A549 (cell line): Measurements from ENCODE around the gene PLBD2. TPM values are rescaled to one million over a fixed set of nuclear protein-coding genes. Genes with fewer than 3 reads are reported as not detected.

Source experiments
- ATAC-seq, 2 experiments: fragments of 200-7000 bp in 1 of 2; fragments of >200 bp in 1 of 2; cut with Nextera tagmentation in 1 of 2; cut with Tn5 transposase in 1 of 2; 3 replicates each; pipeline versions ENCODE4 v1.8.0 to v1.9.1; 2018 to 2020; ENCODE audit warnings: mild to moderate bottlenecking in 1 of 2, moderate library complexity in 1 of 2
- CTCF ChIA-PET: fragments of 300-600 bp; sonication (Branson Sonifier 250); formaldehyde crosslinking; extraction: SDS; loops from one replicate; lab custom pipeline; 2021; ENCODE audit warnings: antibody characterized with exemption, inconsistent platforms; lab: Yijun Ruan, JAX
- POLR2A ChIA-PET: fragments of 350-600 bp; formaldehyde crosslinking; extraction: SDS; loops from one replicate; lab custom pipeline; 2021; ENCODE audit warnings: antibody characterized with exemption, inconsistent platforms; lab: Yijun Ruan, JAX
- DNase-seq, 2 experiments: peaks; one replicate each; pipeline versions ENCODE4 v3.0.0 to v3.0.0-alpha.2; 2011 to 2016; ENCODE audit warnings: low read depth in 1 of 2, low spot score in 1 of 2
- FAIRE-seq: peaks from 2 replicates; lab custom pipeline; 2011; peaks lifted over from hg19 to GRCh38; lab: Jason Lieb, UNC
- H3K27ac ChIP-seq, 2 experiments: fragments of >200 bp; sonication (Bioruptor Twin); formaldehyde crosslinking; 3 replicates each; pipeline ENCODE4 v1.5.1; 2016 to 2017
- H3K4me1 ChIP-seq: fragments of >200 bp; sonication (Bioruptor Twin); formaldehyde crosslinking; 3 replicates; pipeline ENCODE4 v1.6.1; 2016
- H3K4me2 ChIP-seq: fragments of >200 bp; sonication (Bioruptor Twin); formaldehyde crosslinking; 3 replicates; pipeline ENCODE4 v1.6.1; 2016
- H3K4me3 ChIP-seq: fragments of >200 bp; sonication (Bioruptor Twin); formaldehyde crosslinking; 3 replicates; pipeline ENCODE4 v1.5.1; 2016
- H3K9me3 ChIP-seq: fragments of >200 bp; sonication (Bioruptor Twin); formaldehyde crosslinking; 3 replicates; pipeline ENCODE4 v1.6.1; 2016
- CBX8 ChIP-seq: fragments of 200-600 bp; sonication (generic); IDR thresholded peaks from 2 replicates; pipeline ENCODE4 v1.6.1; 2016
- EHMT2 ChIP-seq: fragments of 200-600 bp; sonication (generic); IDR thresholded peaks from 2 replicates; pipeline ENCODE4 v1.6.1; 2016; ENCODE audit warnings: antibody characterized with exemption, low read depth, mild to moderate bottlenecking, moderate library complexity
- EP300 ChIP-seq, 2 experiments: fragments of >200 bp; sonication (Bioruptor Twin); formaldehyde crosslinking; IDR thresholded peaks; 2 replicates in 1 of 2; 3 replicates in 1 of 2; pipeline ENCODE4 v1.6.1; 2016 to 2017
- ESRRA ChIP-seq: fragments of 150-350 bp; IDR thresholded peaks from 2 replicates; pipeline ENCODE4 v1.6.1; 2014; ENCODE audit warnings: mild to moderate bottlenecking, low read length, borderline replicate concordance
- FOSL2 ChIP-seq, 2 experiments: fragments of 450-650 bp in 1 of 2; fragments of >200 bp in 1 of 2; sonication (Bioruptor Twin) in 1 of 2; formaldehyde crosslinking; IDR thresholded peaks; 2 replicates each; pipeline versions ENCODE4 v1.5.0 to v1.6.1; 2016 to 2020; ENCODE audit warnings: mild to moderate bottlenecking in 1 of 2, moderate library complexity in 1 of 2
- HDAC2 ChIP-seq: fragments of 200-600 bp; sonication (generic); IDR thresholded peaks from 2 replicates; pipeline ENCODE4 v1.6.1; 2016
- HOXA7 ChIP-seq: fragments of 250-450 bp; sonication (Bioruptor Pico); IDR thresholded peaks from 2 replicates; pipeline ENCODE4 v1.5.0; 2020; ENCODE audit warnings: mild to moderate bottlenecking, moderate library complexity
- JUNB ChIP-seq: fragments of >200 bp; sonication (Bioruptor Twin); formaldehyde crosslinking; IDR thresholded peaks from 2 replicates; pipeline ENCODE4 v1.6.1; 2016
- KDM1A ChIP-seq: fragments of 200-600 bp; sonication (generic); IDR thresholded peaks from 2 replicates; pipeline ENCODE4 v1.6.1; 2016; ENCODE audit warnings: low read depth, mild to moderate bottlenecking
- MAFK ChIP-seq: fragments of 450-650 bp; IDR thresholded peaks from 2 replicates; pipeline ENCODE4 v1.6.1; 2014; ENCODE audit not compliant: partially characterized antibody
- MAX ChIP-seq: IDR thresholded peaks from 2 replicates; pipeline ENCODE4 v1.6.1; 2012
- MAZ ChIP-seq: fragments of 150-350 bp; IDR thresholded peaks from 2 replicates; pipeline ENCODE4 v1.6.1; 2014; ENCODE audit warnings: antibody characterized with exemption, low read depth, low read length, borderline replicate concordance
- NR3C1 ChIP-seq: fragments of >200 bp; sonication (Bioruptor Twin); formaldehyde crosslinking; IDR thresholded peaks from 3 replicates; pipeline ENCODE4 v1.6.1; 2017
- POLR2A ChIP-seq: IDR thresholded peaks from 2 replicates; pipeline ENCODE4 v1.6.1; 2012; ENCODE audit warnings: mild to moderate bottlenecking, low read length
- POLR2AphosphoS2 ChIP-seq: conservative IDR thresholded peaks from 2 replicates; pipeline ENCODE4 v1.6.1; 2012; ENCODE audit warnings: low read length, improper control_type of control experiment, inconsistent platforms
- RAD21 ChIP-seq, 2 experiments: fragments of >200 bp in 1 of 2; sonication (Bioruptor Twin) in 1 of 2; formaldehyde crosslinking in 1 of 2; IDR thresholded peaks in 1 of 2; conservative IDR thresholded peaks in 1 of 2; 2 replicates in 1 of 2; 3 replicates in 1 of 2; pipeline ENCODE4 v1.6.1; 2012 to 2018; ENCODE audit warnings: inconsistent platforms in 1 of 2
- RARB ChIP-seq: fragments of 250-450 bp; sonication (Bioruptor Pico); IDR thresholded peaks from 2 replicates; pipeline ENCODE4 v1.8.0; 2021; ENCODE audit warnings: mild to moderate bottlenecking, moderate library complexity
- SMC3 ChIP-seq: fragments of >200 bp; sonication (Bioruptor Twin); formaldehyde crosslinking; IDR thresholded peaks from 3 replicates; pipeline ENCODE4 v1.6.1; 2018; ENCODE audit warnings: inconsistent platforms
- TP53 ChIP-seq: fragments of 250-450 bp; sonication (Bioruptor Pico); IDR thresholded peaks from 2 replicates; pipeline ENCODE4 v1.5.0; 2021; ENCODE audit warnings: mild to moderate bottlenecking, moderate library complexity
- WGBS: methylation state at CpG from one replicate; pipeline ENCODE4 v1.1.6; 2017; ENCODE audit errors: missing lambda C conversion rate; 5-methylcytosine and 5-hydroxymethylcytosine counted together
- polyA plus RNA-seq, 4 experiments: library from polyadenylated mRNA; depleted of rRNA in 3 of 4; stranded (reverse); fragments of >200 nt; fragmentation: RNase III in 1 of 4; extraction: RNeasy Plus Mini Kit Qiagen cat#74134 plus additional on column Dnase treatment in 1 of 4; gene quantifications; 2 replicates in 3 of 4; 3 replicates in 1 of 4; pipeline ENCODE4 v1.2.3, GENCODE V29; 2011 to 2017
- TF ChIP-seq, protein P1 (sequence below): fragments of 200-600 bp; sonication (generic); IDR thresholded peaks from 2 replicates; pipeline ENCODE4 v1.6.1; 2016; ENCODE audit warnings: antibody characterized with exemption, mild to moderate bottlenecking, moderate library complexity
- TF ChIP-seq, protein P2 (sequence below): fragments of 250-450 bp; sonication (Bioruptor Pico); IDR thresholded peaks from 2 replicates; pipeline ENCODE4 v1.5.0; 2021; ENCODE audit warnings: mild to moderate bottlenecking, moderate library complexity, borderline replicate concordance
- TF ChIP-seq, protein P3 (sequence below): fragments of 450-650 bp; IDR thresholded peaks from 2 replicates; pipeline ENCODE4 v1.6.1; 2014; ENCODE audit warnings: antibody characterized with exemption
- TF ChIP-seq, protein P4 (sequence below): fragments of >200 bp; sonication (Bioruptor Twin); formaldehyde crosslinking; IDR thresholded peaks from 3 replicates; pipeline ENCODE4 v1.5.1; 2016

The PLBD2 gene
- polyA plus RNA-seq, 2 of the 4 experiments (the other 2 are of a cell fraction), result 13.2 to 25.9 TPM

GRCh38 chr12:113391145-113391544 lies 32.8 kb downstream of the PLBD2 start:
- Histone ChIP-seq H3K4me3 (no peak overlapping the region), H3K4me1 (no peaks in the 10 kb centered on the region)
- DNase-seq (no peak), FAIRE-seq (no peak)
- no peak for TF ChIP-seq RAD21 (conservative IDR thresholded peaks at IDR 0.05 in 1 of 2, IDR thresholded peaks at IDR 0.05 in 1 of 2)
- TF ChIP-seq MAX, result no peak
- no peak for TF ChIP-seq POLR2AphosphoS2
- TF ChIP-seq HOXA7, result no peak
- no peak for TF ChIP-seq JUNB
- no peak for TF ChIP-seq FOSL2 (IDR thresholded peaks at IDR 0.05)
- no peak for TF ChIP-seq FOSL2 (CRISPR knock-in tag; IDR thresholded peaks at IDR 0.05)
- TF ChIP-seq, all 56 proteins: peak for 0
- CTCF ChIA-PET, result no interaction called here
- H3K27ac ChIP-seq, result no peak overlapping the region
- no peak overlapping the region for H3K4me2 ChIP-seq
- no peaks in the 10 kb centered on the region for H3K9me3 ChIP-seq
- 75% methylated on average over 3 of the region's 3 CpGs for WGBS
- no peak for ATAC-seq
- POLR2A ChIA-PET, result no interaction called here

DNA sequence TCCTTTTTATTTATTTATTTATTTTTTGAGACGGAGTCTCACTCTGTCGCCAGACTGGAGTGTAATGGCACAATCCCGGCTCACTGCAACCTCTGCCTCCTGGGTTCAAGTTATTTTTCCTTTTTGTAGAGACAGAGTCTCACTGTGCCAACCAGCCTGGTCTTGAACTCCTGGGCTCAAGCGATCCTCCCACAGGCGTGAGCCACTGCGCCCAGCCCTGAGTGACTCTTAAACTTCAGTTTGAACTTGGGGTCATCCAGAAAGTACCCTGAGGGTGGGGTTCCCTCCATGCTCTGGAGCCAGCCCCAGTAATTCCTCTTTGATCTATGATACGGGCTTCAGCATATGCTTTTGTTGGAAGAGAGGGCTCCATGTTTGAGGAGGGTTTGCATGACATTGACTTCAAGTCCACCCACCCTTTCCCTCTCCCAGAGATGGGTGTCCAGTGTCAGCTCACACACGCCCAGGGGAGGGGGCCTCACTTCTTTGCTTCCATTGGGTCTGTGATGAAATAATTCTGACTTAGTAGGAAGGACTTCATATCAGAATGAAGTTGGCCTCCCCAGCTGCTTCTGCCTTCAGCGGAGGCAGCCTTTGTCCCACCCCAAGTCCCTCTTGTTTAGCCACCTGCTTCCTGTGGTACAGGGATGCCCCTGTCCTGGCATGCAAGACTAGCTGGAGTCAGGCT lies 33.4 kb downstream of the PLBD2 start:
- TF ChIP-seq, protein P1, sequence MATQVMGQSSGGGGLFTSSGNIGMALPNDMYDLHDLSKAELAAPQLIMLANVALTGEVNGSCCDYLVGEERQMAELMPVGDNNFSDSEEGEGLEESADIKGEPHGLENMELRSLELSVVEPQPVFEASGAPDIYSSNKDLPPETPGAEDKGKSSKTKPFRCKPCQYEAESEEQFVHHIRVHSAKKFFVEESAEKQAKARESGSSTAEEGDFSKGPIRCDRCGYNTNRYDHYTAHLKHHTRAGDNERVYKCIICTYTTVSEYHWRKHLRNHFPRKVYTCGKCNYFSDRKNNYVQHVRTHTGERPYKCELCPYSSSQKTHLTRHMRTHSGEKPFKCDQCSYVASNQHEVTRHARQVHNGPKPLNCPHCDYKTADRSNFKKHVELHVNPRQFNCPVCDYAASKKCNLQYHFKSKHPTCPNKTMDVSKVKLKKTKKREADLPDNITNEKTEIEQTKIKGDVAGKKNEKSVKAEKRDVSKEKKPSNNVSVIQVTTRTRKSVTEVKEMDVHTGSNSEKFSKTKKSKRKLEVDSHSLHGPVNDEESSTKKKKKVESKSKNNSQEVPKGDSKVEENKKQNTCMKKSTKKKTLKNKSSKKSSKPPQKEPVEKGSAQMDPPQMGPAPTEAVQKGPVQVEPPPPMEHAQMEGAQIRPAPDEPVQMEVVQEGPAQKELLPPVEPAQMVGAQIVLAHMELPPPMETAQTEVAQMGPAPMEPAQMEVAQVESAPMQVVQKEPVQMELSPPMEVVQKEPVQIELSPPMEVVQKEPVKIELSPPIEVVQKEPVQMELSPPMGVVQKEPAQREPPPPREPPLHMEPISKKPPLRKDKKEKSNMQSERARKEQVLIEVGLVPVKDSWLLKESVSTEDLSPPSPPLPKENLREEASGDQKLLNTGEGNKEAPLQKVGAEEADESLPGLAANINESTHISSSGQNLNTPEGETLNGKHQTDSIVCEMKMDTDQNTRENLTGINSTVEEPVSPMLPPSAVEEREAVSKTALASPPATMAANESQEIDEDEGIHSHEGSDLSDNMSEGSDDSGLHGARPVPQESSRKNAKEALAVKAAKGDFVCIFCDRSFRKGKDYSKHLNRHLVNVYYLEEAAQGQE, result no peak
- TF ChIP-seq MAZ (no peak), SMC3 (no peak), POLR2A (no peak), NR3C1 (no peak), RARB (no peak), CBX8 (no peak), TP53 (no peak), EHMT2 (no peak), ESRRA (no peak), MAX (no peak), KDM1A (no peak), HDAC2 (no peak), MAFK (no peak), HOXA7 (no peak), EP300 (IDR thresholded peaks at IDR 0.05) (no peak)
- TF ChIP-seq, protein P2, sequence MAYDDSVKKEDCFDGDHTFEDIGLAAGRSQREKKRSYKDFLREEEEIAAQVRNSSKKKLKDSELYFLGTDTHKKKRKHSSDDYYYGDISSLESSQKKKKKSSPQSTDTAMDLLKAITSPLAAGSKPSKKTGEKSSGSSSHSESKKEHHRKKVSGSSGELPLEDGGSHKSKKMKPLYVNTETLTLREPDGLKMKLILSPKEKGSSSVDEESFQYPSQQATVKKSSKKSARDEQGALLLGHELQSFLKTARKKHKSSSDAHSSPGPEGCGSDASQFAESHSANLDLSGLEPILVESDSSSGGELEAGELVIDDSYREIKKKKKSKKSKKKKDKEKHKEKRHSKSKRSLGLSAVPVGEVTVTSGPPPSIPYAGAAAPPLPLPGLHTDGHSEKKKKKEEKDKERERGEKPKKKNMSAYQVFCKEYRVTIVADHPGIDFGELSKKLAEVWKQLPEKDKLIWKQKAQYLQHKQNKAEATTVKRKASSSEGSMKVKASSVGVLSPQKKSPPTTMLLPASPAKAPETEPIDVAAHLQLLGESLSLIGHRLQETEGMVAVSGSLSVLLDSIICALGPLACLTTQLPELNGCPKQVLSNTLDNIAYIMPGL (CRISPR knock-in tag), result no peak
- TF ChIP-seq, protein P3, sequence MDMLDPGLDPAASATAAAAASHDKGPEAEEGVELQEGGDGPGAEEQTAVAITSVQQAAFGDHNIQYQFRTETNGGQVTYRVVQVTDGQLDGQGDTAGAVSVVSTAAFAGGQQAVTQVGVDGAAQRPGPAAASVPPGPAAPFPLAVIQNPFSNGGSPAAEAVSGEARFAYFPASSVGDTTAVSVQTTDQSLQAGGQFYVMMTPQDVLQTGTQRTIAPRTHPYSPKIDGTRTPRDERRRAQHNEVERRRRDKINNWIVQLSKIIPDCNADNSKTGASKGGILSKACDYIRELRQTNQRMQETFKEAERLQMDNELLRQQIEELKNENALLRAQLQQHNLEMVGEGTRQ, result no peak
- TF ChIP-seq, protein P4, sequence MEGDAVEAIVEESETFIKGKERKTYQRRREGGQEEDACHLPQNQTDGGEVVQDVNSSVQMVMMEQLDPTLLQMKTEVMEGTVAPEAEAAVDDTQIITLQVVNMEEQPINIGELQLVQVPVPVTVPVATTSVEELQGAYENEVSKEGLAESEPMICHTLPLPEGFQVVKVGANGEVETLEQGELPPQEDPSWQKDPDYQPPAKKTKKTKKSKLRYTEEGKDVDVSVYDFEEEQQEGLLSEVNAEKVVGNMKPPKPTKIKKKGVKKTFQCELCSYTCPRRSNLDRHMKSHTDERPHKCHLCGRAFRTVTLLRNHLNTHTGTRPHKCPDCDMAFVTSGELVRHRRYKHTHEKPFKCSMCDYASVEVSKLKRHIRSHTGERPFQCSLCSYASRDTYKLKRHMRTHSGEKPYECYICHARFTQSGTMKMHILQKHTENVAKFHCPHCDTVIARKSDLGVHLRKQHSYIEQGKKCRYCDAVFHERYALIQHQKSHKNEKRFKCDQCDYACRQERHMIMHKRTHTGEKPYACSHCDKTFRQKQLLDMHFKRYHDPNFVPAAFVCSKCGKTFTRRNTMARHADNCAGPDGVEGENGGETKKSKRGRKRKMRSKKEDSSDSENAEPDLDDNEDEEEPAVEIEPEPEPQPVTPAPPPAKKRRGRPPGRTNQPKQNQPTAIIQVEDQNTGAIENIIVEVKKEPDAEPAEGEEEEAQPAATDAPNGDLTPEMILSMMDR, result no peak
- CTCF ChIA-PET, result interaction anchor here (0.6 to 1.4 kb wide), 3 partner anchors 15 to 34 kb away, joined by 3 to 4 read pairs (median 4); no protein-coding TSS in a partner anchor

More for the DNA sequence above, 33.4 kb downstream of the PLBD2 start:
- Histone ChIP-seq H3K27ac (no peak overlapping the region), H3K9me3 (no peaks in the 10 kb centered on the region), H3K4me1 (no peaks in the 10 kb centered on the region), H3K4me3 (no peak overlapping the region), H3K4me2 (no peak overlapping the region)
- ATAC-seq (no peak), FAIRE-seq (no peak), DNase-seq (no peak)
- POLR2A ChIA-PET, result no interaction called here
- 88% methylated on average over 9 of the region's 9 CpGs for WGBS
